Upper lobe of left lung (tissue), 6 donors: ENCODE results near the gene DPCD. TPM values are rescaled to one million over a fixed set of nuclear protein-coding genes. Genes with fewer than 3 reads are reported as not detected.

Experiments used
- ATAC-seq, 2 donors: fragments of 200-7000 bp; cut with Tn5 transposase; one replicate each; pipeline ENCODE4 v1.9.1; 2022; ENCODE audit warnings: mild to moderate bottlenecking in 2 of 2, moderate library complexity in 2 of 2; ENCODE audit not compliant: low FRiP score in 2 of 2
- DNase-seq, 2 donors: peaks; one replicate each; pipeline ENCODE4 v3.0.0-alpha.2; 2019 to 2020
- H3K27ac ChIP-seq, 4 donors: fragments of 200-600 bp; sonication (generic); one replicate each; pipeline ENCODE4 v1.5.1; 2016 to 2019
- H3K27me3 ChIP-seq, 4 donors: fragments of 200-600 bp; sonication (generic); one replicate each; pipeline ENCODE4 v1.5.1; 2017 to 2019
- H3K36me3 ChIP-seq, 4 donors: fragments of 200-600 bp; sonication (generic); one replicate each; pipeline ENCODE4 v1.5.1; 2016 to 2019
- H3K4me1 ChIP-seq, 4 donors: fragments of 200-600 bp; sonication (generic); one replicate each; pipeline ENCODE4 v1.5.1; 2018 to 2019
- H3K4me3 ChIP-seq, 4 donors: fragments of 200-600 bp; sonication (generic); one replicate each; pipeline ENCODE4 v1.5.1; 2017 to 2019; ENCODE audit warnings: mild to moderate bottlenecking in 2 of 4, moderate library complexity in 1 of 4
- H3K9me3 ChIP-seq, 4 donors: fragments of 200-600 bp; sonication (generic); one replicate each; pipeline ENCODE4 v1.5.1; 2018 to 2019
- EP300 ChIP-seq, 4 donors: sonication (generic); formaldehyde crosslinking; IDR thresholded peaks; one replicate each; pipeline ENCODE4 v1.5.1; 2017; ENCODE audit warnings: antibody characterized with exemption in 4 of 4, control low read depth in 2 of 4
- POLR2A ChIP-seq, 4 donors: fragments of 450-650 bp; IDR thresholded peaks; one replicate each; pipeline ENCODE4 v1.5.1; 2016 to 2017; ENCODE audit warnings: antibody characterized with exemption in 4 of 4, mild to moderate bottlenecking in 2 of 4
- POLR2AphosphoS5 ChIP-seq, 2 donors: sonication (generic); formaldehyde crosslinking; IDR thresholded peaks; one replicate each; pipeline ENCODE4 v1.5.1; 2017; ENCODE audit warnings: antibody characterized with exemption in 2 of 2
- WGBS, 2 donors: methylation state at CpG; one replicate each; pipeline ENCODE4 v1.1.5; 2017 to 2018; 5-methylcytosine and 5-hydroxymethylcytosine counted together
- total RNA-seq, 6 donors: library from RNA; depleted of rRNA in 4 of 6; stranded (reverse); fragments of >200 nt in 4 of 6; gene quantifications; one replicate each; pipeline versions ENCODE4 v1.1.0 to v1.2.1, GENCODE V29; 2016 to 2021
- TF ChIP-seq, protein P1 (sequence below), 6 experiments: fragments of 450-650 bp in 4 of 6; fragments of 200-600 bp in 2 of 6; sonication (generic) in 2 of 6; IDR thresholded peaks; one replicate each; pipeline ENCODE4 v1.5.1; 2016 to 2019; ENCODE audit warnings: antibody characterized with exemption in 6 of 6
- donor health status: DM: no; HTN: no; CAD: no; lungs with moderate emphysema.
- donor health status: DM: no; HTN: yes; CAD: no; lungs with severe emphysema.

DPCD gene
- total RNA-seq, 6 donors from 2014 or later = 3.7 to 36.2 (median 15.1) TPM

DNA sequence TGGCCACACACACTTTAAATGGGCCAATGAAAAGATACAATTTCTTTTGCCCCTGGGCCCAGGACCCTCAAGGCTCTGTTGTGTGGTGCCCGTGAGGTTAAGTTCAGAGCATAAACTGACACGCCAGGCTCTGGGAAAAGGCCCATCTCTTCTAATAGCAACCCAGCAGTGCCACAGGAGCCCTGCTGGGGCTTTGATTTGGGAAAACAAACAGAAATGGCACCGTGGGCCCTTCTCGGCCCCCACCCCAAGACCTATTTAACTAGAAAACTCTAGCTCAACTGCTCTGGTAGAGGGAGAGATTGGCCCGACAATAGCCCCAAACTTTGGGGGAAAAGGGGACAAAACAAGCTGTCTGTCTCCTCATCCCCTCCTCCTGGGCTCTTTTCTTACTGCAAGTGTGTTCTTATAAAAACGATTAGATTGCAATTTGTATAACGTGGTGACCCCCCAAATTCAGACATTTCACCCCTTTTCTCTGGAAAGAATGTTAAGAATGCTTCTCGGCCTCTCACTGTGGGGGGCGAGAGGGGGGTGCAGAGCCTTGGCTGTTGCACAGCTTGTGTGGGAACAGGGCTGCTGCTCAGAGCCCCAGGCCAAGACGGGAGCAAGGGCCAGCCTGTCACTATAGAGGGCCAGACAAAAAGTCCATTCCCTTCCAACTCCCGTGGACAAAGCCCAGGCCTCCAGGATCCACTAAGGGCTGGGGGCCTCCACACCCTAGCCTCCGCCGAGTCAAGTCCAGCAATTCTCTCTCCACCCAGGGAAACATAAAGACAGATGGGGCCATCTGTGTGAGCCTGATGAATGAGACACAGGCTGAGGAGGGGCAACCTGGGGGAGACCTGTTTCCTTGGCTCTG, 26.8 kb downstream of the DPCD start:
- no peaks in the 10 kb centered on the region for H3K27me3 ChIP-seq
- peaks cover 0 to 55% (median 46%) of the 10 kb centered on the region in 4 donors for H3K36me3 ChIP-seq
- WGBS, 2 donors = 87 to 88% methylated on average over 10 to 13 of the region's 13 CpGs

DNA sequence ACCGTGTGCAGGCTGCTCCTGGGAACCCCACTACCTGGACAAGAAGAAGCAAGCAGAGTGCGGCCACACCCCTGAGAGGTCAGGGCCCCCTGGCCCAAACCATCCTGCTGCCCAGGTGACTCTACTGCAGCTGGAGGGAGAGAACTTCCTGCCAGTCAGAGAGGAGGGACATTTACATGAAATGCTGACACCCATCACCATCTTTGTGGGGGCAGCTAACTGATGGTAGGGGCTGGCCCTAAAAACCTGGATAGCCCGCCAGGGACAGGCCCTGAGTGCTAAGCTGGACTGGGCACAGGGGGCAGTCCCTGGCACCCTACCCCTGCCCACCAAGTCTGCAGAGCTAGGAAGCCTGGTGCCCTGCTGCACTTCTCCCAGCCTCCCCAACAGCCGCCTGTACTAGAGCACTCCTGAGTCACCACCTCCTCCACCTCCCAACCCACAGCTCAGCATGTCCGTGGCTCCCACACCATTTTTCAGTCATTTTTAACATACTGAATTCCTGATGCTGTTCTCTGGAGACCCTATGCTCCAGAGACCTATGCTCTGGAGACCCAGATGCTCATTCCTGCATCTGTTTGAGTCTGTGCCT, 27.5 kb downstream of the DPCD start:
- Histone ChIP-seq H3K4me3 (no peak overlapping the region), H3K27me3 (no peaks in the 10 kb centered on the region), H3K27ac (no peak overlapping the region), H3K9me3 (no peaks in the 10 kb centered on the region), H3K4me1 (no peaks in the 10 kb centered on the region), H3K36me3 (peaks cover 0 to 52% (median 42%) of the 10 kb centered on the region in 4 donors)
- ATAC-seq (no peak), DNase-seq (no peak)
- TF ChIP-seq POLR2A (IDR thresholded peaks at IDR 0.05) (no peak), EP300 (IDR thresholded peaks at IDR 0.05) (no peak), POLR2AphosphoS5 (IDR thresholded peaks at IDR 0.05) (no peak)
- TF ChIP-seq, protein P1, sequence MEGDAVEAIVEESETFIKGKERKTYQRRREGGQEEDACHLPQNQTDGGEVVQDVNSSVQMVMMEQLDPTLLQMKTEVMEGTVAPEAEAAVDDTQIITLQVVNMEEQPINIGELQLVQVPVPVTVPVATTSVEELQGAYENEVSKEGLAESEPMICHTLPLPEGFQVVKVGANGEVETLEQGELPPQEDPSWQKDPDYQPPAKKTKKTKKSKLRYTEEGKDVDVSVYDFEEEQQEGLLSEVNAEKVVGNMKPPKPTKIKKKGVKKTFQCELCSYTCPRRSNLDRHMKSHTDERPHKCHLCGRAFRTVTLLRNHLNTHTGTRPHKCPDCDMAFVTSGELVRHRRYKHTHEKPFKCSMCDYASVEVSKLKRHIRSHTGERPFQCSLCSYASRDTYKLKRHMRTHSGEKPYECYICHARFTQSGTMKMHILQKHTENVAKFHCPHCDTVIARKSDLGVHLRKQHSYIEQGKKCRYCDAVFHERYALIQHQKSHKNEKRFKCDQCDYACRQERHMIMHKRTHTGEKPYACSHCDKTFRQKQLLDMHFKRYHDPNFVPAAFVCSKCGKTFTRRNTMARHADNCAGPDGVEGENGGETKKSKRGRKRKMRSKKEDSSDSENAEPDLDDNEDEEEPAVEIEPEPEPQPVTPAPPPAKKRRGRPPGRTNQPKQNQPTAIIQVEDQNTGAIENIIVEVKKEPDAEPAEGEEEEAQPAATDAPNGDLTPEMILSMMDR (IDR thresholded peaks at IDR 0.05) = no peak
- 94% methylated on average over 5 of the region's 5 CpGs for WGBS, 2 donors

More for the DNA sequence above, 26.8 kb downstream of the DPCD start:
- ATAC-seq (no peak), DNase-seq (no peak)
- TF ChIP-seq POLR2A (IDR thresholded peaks at IDR 0.05) (no peak), POLR2AphosphoS5 (IDR thresholded peaks at IDR 0.05) (no peak)
- Histone ChIP-seq H3K9me3 (no peaks in the 10 kb centered on the region), H3K4me1 (no peaks in the 10 kb centered on the region), H3K27ac (no peak overlapping the region), H3K4me3 (no peak overlapping the region)

DNA sequence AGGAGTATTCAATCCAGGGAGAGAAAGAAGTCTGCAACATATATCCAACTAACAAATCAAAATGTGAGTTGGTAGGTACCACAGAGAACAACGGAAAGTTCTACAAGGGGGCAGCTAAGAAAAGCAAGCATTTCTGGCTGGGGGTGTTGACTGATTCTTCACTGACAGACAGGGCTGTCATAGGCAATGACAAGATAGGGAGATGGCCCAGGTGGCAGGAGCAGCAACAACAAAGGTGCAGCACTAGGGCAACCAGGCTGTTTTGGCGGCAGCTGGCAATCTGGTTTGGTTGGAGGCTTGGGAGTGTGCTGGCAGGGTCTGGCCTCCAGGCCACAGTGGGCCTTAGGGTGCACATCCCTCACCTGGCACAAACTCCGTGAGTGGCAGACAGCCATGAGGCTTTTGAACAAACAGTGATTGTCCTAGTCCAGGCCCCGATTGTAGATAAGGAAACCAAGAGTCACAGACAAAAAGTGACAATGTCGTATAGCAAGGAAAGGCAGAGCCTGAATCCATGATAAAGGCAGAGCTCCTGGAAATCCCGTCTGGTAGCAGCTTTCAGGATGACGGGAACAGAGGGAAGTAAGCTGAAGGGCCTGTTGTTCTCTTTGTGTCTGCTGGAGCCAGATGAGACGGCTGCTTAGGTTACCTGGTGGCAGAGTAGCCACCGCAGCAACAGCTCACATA, 28.4 kb downstream of the DPCD start:
- Histone ChIP-seq H3K27ac (no peak overlapping the region), H3K4me1 (no peaks in the 10 kb centered on the region), H3K27me3 (no peaks in the 10 kb centered on the region), H3K36me3 (peaks cover 7 to 51% (median 39%) of the 10 kb centered on the region in 4 donors), H3K4me3 (no peak overlapping the region), H3K9me3 (no peaks in the 10 kb centered on the region)
- ATAC-seq (no peak), DNase-seq (no peak)
- no peak for TF ChIP-seq POLR2AphosphoS5 (IDR thresholded peaks at IDR 0.05)
- no peak for TF ChIP-seq EP300 (IDR thresholded peaks at IDR 0.05)
- TF ChIP-seq, protein P1 (IDR thresholded peaks at IDR 0.05) = no peak
- no peak for TF ChIP-seq POLR2A (IDR thresholded peaks at IDR 0.05)
- 89 to 91% methylated on average over 9 of the region's 9 CpGs for WGBS, 2 donors

DNA sequence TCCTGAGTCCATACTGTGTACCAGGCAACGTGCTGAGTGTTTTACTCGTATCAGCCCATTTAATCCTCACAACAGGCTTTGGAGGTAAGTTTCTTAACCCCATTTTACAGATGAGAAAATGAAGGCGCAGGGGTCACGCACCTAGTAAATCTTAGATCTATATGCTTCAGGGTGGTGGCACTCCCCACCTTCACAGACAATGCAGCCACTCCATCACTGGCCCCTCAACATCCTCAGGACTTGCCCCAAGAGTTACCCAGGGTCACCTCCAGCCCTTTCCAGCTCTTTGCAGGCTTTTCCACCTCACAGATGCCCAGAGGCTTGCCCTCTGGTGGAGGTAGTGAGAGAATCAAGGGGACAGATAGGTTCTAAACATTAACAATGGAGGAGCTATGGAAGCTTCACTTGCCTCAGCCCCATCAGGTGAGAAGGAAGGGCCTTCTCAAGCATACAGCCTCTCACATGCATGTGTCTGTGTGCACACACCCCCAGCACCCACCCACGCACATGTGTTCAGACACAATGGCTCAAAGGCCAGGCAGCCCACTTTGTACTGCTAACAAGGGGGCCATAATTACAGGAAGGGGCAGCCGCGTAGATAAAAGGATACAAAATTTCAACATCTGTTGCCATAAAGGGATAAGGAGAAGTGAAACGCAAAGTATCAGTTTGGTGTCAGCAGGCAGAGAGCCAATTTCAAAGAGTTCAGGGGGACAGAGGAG, 29.1 kb downstream of the DPCD start:
- 80% methylated on average over 7 to 8 of the region's 8 CpGs for WGBS, 2 donors
- H3K36me3 ChIP-seq = peaks cover 7 to 51% (median 33%) of the 10 kb centered on the region in 4 donors
- no peak for DNase-seq

More for the DNA sequence above, 29.1 kb downstream of the DPCD start:
- no peak overlapping the region for H3K4me3 ChIP-seq
- ATAC-seq = no peak
- H3K27ac ChIP-seq = no peak overlapping the region
- H3K9me3 ChIP-seq = no peaks in the 10 kb centered on the region
- H3K27me3 ChIP-seq = no peaks in the 10 kb centered on the region
- no peak for TF ChIP-seq POLR2A (IDR thresholded peaks at IDR 0.05)
- no peak for TF ChIP-seq EP300 (IDR thresholded peaks at IDR 0.05)
- TF ChIP-seq POLR2AphosphoS5 (IDR thresholded peaks at IDR 0.05) = no peak
- TF ChIP-seq, protein P1 (IDR thresholded peaks at IDR 0.05) = no peak
- no peaks in the 10 kb centered on the region for H3K4me1 ChIP-seq
